Measurements from ENCODE around the gene CPA2.

Gene CPA2

GRCh38 chr7:130278860-130279259 lies 12.2 kb downstream of the CPA2 start:
- DNase-seq (ENCODE audit: extremely low read depth in 1 of 2, low read depth in 1 of 2) = no peak

- no peak for DNase-seq (ENCODE audit: extremely low read depth in 1 of 2, low read depth in 1 of 2)
These were observed 12.6 kb downstream of the CPA2 start for GRCh38 chr7:130279286-130279685.

- no peak for DNase-seq (ENCODE audit: extremely low read depth in 1 of 2, low read depth in 1 of 2)
These were observed 13.2 kb downstream of the CPA2 start for GRCh38 chr7:130279906-130280305.

- no peak for DNase-seq (ENCODE audit: extremely low read depth in 1 of 2, low read depth in 1 of 2)
These were observed 14.6 kb downstream of the CPA2 start for GRCh38 chr7:130281260-130281659.

- DNase-seq (ENCODE audit: extremely low read depth in 1 of 2, low read depth in 1 of 2) = no peak
These were observed 20.2 kb downstream of the CPA2 start for GRCh38 chr7:130286881-130287280.

- DNase-seq (ENCODE audit: extremely low read depth in 1 of 2, low read depth in 1 of 2) = no peak
These were observed 21.5 kb downstream of the CPA2 start for GRCh38 chr7:130288168-130288567.

GRCh38 chr7:130288829-130289228 lies 22.2 kb downstream of the CPA2 start:
- DNase-seq (ENCODE audit: extremely low read depth in 1 of 2, low read depth in 1 of 2) = no peak

- DNase-seq (ENCODE audit: extremely low read depth in 1 of 2, low read depth in 1 of 2) = no peak
These were observed 22.8 kb downstream of the CPA2 start for GRCh38 chr7:130289478-130289877.

- no peak for DNase-seq (ENCODE audit: extremely low read depth in 1 of 2, low read depth in 1 of 2)
These were observed 24.1 kb downstream of the CPA2 start for GRCh38 chr7:130290745-130291144.

- DNase-seq (ENCODE audit: extremely low read depth in 1 of 2, low read depth in 1 of 2) = no peak
These were observed 26.1 kb downstream of the CPA2 start, which contains the start of gene CPA4 for GRCh38 chr7:130292682-130293257. Gene CPA4, plus strand, starts transcription at chr7:130293161. Its CDS starts 20 bp downstream, at chr7:130293181.

GRCh38 chr7:130293521-130293920 lies 26.9 kb downstream of the CPA2 start:
- no peak for DNase-seq (ENCODE audit: extremely low read depth in 1 of 2, low read depth in 1 of 2)

- DNase-seq (ENCODE audit: extremely low read depth in 1 of 2, low read depth in 1 of 2) = no peak
These were observed 27.7 kb downstream of the CPA2 start for GRCh38 chr7:130294314-130294713.

- no peak for DNase-seq (ENCODE audit: extremely low read depth in 1 of 2, low read depth in 1 of 2)
These were observed 29.7 kb downstream of the CPA2 start for GRCh38 chr7:130296221-130296951.

- DNase-seq (ENCODE audit: extremely low read depth in 1 of 2, low read depth in 1 of 2) = no peak
These were observed 31.2 kb downstream of the CPA2 start for GRCh38 chr7:130297628-130298543.

GRCh38 chr7:130298544-130299326 lies 32.1 kb downstream of the CPA2 start:
- DNase-seq (ENCODE audit: extremely low read depth in 1 of 2, low read depth in 1 of 2) = no peak

- DNase-seq (ENCODE audit: extremely low read depth in 1 of 2, low read depth in 1 of 2) = no peak
These were observed 33.2 kb downstream of the CPA2 start for GRCh38 chr7:130299866-130300265.

GRCh38 chr7:130301501-130302020 lies 34.9 kb downstream of the CPA2 start:
- DNase-seq (ENCODE audit: extremely low read depth in 1 of 2, low read depth in 1 of 2) = no peak

GRCh38 chr7:130302649-130303048 lies 36.0 kb downstream of the CPA2 start:
- DNase-seq (ENCODE audit: extremely low read depth in 1 of 2, low read depth in 1 of 2) = no peak

GRCh38 chr7:130303127-130303526 lies 36.5 kb downstream of the CPA2 start:
- no peak for DNase-seq (ENCODE audit: extremely low read depth in 1 of 2, low read depth in 1 of 2)

- DNase-seq (ENCODE audit: extremely low read depth in 1 of 2, low read depth in 1 of 2) = no peak
These were observed 36.9 kb downstream of the CPA2 start for GRCh38 chr7:130303551-130303950.

- DNase-seq (ENCODE audit: extremely low read depth in 1 of 2, low read depth in 1 of 2) = no peak
These were observed 37.3 kb downstream of the CPA2 start for GRCh38 chr7:130303982-130304381.
